ENCODE data around the gene KCNIP2.
"Not testable (repeated sequence)": the region's sequence is repeated elsewhere in the genome, so short reads cannot be mapped to it uniquely, and the experiment has no call there.

KCNIP2 gene

DNA sequence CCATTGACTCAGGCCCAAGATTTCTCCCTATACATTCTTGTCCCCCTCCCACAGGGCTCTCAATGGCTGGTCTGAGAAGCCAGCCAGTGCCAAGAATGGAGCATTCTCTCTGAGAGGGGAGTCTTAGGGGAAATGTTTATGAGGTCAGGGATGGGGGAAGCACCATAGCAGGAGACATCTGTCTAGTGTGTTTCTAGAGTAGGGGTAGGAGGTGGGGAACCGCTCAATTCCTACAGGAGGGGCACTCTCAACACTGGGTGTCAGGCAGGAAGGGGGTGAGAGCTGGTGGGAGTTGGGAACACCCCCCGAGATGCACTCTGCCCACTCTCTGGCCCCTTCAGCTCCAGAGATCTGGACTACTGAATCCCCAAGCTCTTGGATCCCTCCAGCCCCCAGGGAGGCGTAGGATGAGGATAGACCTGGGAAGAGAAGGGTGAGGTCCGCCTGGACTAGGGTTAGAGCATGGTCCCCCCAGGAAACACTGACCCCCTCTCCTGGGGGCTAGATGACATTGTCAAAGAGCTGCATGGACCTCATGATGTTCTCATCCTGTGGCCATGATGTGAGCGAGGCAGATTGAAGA lies 16.7 kb downstream of the KCNIP2 start:
- DNase-seq, result no peak

- no peak for DNase-seq
These were observed 18.9 kb downstream of the KCNIP2 start for GRCh38 chr10:101824736-101825135.

DNA sequence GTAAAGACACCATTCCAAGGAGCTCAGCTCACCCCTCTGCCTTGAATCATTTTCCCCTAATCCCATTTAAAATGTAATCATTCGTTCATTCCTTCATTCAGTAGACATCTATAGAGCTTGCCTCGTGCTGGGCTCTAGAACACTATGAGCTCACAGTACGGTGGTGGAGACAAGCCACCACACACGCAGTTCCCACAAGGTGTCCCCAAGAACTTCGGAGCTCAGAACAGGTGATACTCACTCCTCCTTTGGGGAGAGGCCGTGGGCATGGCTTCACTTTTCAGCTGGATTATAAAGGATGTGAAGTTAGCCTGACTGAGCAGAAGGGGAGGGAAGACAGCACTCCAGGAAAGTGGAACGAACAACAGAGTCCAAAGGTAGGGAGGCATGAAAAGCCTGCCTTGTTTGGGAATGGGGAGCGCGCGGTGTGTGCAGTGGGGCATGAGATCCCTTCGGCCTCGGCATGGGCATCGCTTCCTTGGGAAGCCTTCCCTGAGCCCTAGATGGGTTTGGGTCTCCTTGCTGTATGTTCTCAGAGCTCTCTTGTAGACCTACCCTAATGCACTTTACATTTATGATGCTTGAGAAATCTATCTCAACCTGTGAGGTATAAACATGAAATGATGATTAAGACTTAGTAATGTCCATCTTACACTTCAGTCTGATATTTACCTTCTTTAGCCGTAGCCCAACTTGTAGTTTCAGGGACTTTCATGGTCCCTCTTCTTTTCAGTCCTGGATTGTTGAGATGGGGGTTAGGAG lies 24.5 kb downstream of the KCNIP2 start:
- DNase-seq, result peak; percentile 40

DNA sequence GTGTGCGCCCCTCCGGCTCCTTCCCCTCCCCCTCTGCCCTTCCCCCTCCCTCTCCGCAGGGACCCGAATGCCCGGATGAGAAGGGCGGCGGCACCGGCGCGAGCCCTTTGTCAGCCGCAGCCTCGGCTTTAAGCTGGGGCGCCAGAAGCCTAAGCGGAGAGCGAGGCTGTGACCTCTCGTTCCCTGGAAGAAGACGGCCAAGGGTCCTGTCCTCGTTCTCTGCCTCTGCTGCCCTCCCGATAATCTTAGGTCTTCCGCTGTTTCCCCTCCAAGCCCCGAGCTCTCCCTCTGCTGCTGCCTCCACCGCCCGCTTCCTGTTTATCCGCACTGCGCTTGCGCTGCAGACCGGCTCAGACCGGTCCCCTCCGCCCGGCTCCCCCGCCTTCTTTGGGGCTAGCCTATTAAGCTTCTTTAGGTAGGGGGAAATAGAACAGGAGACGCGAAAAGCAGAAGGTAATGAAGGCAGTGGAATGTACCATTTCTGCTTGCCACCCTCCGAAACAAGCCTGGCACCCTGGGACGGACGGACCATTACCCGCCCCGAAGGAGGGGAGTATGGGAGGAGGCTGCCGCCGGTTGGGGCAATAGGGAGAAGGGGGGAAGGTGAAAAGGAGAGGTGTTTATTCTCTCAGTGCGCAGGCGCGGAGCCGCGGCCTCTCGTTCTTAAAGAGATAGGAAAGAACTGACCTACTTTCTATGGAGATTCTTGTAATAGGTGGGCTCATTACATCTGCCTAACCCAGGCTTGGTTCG lies 25.3 kb downstream of the KCNIP2 start, which contains the start of gene OGA:
Gene OGA (minus strand): TSS at position 326 of the 753 bp plus-strand sequence. CDS start 422 bp downstream, outside the sequence.
- peak; percentile 100 for DNase-seq

DNA sequence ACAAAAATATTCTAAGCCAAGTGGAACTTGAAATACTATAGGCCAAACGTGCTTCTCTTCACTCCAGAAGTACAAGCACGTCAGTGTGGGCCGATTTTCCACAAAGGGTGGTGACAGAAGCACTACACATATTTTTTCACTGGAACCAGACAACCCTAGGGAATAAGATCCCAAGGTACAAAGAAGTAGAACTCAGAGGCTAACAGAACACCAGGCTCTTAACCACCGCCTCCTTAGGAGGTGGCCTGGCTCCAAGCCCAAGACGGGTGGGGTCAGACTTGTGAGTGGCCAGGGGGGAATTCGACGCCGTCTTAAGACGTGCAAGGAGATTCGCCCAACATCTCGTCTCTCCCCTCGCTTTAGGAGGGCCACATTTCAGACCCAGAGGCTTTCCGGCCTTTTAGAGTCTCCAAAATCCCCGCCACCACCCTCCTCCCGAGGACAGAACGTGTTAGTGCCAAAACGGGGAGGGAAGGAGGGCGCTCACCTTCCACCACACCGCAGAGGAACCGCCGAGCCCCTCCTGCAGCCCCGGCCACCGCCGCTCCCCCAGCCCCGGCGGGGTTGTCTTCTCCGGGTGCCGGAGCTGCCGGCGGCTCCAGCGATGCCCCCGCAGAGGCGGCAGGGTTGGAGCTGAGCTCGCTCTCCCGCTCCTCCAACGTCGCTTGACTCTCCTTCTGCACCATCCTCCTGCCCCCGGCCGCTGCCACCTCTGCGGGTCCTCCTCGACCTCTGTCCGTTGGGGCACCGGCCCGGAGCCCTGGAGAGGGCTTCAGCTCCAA lies 26.1 kb downstream of the KCNIP2 start:
- DNase-seq, result peak; percentile 38

- no peak for DNase-seq
These were observed 26.7 kb downstream of the KCNIP2 start for GRCh38 chr10:101816913-101817336.

GRCh38 chr10:101816376-101816775 lies 27.2 kb downstream of the KCNIP2 start:
- DNase-seq, result no peak

GRCh38 chr10:101814466-101815071 lies 29.0 kb downstream of the KCNIP2 start:
- no peak for DNase-seq

- DNase-seq, result no peak
These were observed 31.0 kb downstream of the KCNIP2 start for GRCh38 chr10:101812606-101813005.

- no peak for DNase-seq
These were observed 36.4 kb downstream of the KCNIP2 start for GRCh38 chr10:101807158-101807557.

GRCh38 chr10:101803511-101803910 lies 40.1 kb downstream of the KCNIP2 start:
- DNase-seq, result no peak

DNA sequence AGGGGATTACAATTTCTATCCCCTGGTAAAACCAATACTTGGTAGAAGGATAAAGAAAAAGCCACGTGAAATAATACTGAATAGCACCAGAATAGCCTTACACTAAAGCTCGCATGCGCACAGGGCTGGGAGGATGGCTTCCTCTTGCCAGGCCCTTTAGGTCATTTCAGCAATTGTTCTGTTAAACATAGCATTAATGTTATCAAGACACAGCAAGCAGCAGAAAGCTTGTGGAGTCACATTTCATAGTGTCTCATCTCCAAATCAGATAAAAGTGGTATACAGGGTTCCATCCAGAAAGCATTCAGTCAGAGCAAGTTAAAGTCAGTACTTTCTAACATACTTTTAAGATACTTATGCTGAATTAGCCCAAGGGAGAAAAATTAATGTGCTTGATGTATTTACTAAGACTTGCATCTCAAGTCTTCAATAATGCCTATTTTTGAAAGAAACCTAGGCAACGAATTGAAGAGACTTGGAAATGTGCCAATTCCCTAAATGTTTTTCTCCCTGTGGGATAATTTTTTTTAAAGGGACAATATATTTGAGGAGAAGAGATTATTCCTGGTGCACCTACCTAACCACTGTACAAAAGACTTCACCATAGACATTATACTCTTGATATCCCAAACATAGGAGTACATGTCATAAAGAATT lies 46.1 kb downstream of the KCNIP2 start:
- no peak for DNase-seq

- no peak for DNase-seq
These were observed 50.1 kb downstream of the KCNIP2 start for GRCh38 chr10:101793526-101793925.

- DNase-seq, result no peak
These were observed 53.9 kb downstream of the KCNIP2 start for GRCh38 chr10:101789686-101790085.

DNA sequence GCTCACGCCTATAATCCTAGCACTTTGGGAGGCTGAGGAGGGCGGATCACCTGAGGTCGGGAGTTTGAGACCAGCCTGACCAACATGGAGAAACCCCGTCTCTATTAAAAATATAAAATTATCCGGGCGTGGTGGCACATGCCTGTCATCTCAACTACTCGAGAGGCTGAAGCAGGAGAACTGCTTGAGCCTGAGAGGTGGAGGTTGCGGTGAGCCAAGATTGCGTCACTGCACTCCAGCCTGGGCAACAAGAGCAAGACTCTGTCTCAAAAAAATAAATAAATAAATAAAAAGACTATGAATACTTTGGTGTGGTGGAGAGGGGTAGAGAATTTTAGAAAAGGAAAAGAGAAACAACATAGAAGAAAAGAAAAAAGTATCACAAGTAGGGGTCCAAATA lies 54.4 kb downstream of the KCNIP2 start:
- not testable (repeated sequence) for DNase-seq

- no peak for DNase-seq
These were observed 57.8 kb downstream of the KCNIP2 start for GRCh38 chr10:101785801-101786200.

DNA sequence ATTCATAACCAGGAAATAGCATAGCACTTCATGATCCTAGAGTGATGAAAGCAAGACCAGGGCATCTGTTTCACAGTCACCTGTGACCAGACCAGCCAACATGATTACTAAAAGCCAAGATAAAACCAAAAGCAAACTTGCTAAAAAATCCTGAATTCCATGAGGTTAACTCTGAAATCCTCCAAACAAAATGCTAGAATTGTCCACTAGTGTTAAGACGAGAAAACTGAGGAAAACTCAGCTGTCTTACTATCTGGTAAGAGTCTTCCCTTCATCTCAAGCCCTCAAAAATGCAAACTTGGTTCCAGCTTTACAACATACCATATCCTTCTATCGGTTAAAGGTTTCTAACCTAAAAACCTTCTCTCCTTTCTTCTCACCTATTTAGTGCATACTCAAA lies 59.0 kb downstream of the KCNIP2 start:
- no peak for DNase-seq

- DNase-seq, result no peak
These were observed 59.9 kb downstream of the KCNIP2 start for GRCh38 chr10:101783736-101784118.

- peak; percentile 67 for DNase-seq
These were observed 60.5 kb downstream of the KCNIP2 start, which contains the start of gene NPM3 for GRCh38 chr10:101782811-101783735. TSS of gene NPM3 (minus strand) at chr10:101783446. CDS start at chr10:101783390, 56 bp downstream.

GRCh38 chr10:101781984-101782810 lies 61.4 kb downstream of the KCNIP2 start:
- no peak for DNase-seq
